K562 treated with DMSO at 1 percent for 12 hours (cell line): ENCODE data around the gene CLIC6. TPM values are rescaled to one million over a fixed set of nuclear protein-coding genes. Genes with fewer than 3 reads are reported as not detected.

ENCODE experiments used
- total RNA-seq: library from RNA; unstranded; fragments of 300-600 nt; gene quantifications from 2 replicates; pipeline ENCODE4 v1.2.3, GENCODE V29; 2022; ENCODE audit not compliant: insufficient read depth

Gene CLIC6
- not detected in 2 replicates for total RNA-seq

DNA sequence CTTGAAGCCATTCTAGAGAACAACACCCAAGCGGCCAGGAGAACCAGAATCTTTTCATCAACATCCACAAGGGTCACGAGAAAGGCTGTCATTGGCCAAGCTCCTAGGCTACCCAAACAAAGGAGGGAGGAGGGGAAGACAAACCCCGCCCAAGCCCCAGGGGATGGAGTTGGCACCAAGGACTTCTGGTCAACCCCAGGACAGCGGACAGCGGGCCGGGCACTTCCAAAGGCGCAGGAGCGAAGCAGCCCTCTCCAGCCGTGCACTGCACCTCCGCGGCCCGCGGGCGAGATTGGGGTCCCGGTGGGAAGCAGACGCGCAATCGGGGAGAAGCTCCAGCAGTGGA lies at the start of gene CLIC6:
CLIC6 (plus strand) TSS at position 192 of the 346 bp plus-strand sequence. CDS start 395 bp downstream, outside the sequence.

Other genes with a start within 250 kb of the CLIC6 start
- not detected in 2 replicates for gene SMIM34, start 245.0 kb upstream of the CLIC6 start, total RNA-seq
- 0.19 TPM in 1 of 2 replicates, not detected in the other for gene KCNE1, start 156.8 kb upstream of the CLIC6 start, total RNA-seq
- gene RCAN1, start 53.9 kb upstream of the CLIC6 start, total RNA-seq = 10.8 and 20.7 TPM in 2 replicates